Lung (tissue), 12 donors: ENCODE data around the gene ECHS1. TPM values are rescaled to one million over a fixed set of nuclear protein-coding genes. Genes with fewer than 3 reads are reported as not detected.

Experiments
- ATAC-seq: fragments of 200-7000 bp; cut with Tn5 transposase; one replicate; pipeline ENCODE4 v1.9.1; 2020; ENCODE audit warnings: moderate number of reproducible peaks; ENCODE audit not compliant: insufficient read depth, low FRiP score
- DNase-seq, 3 donors: peaks; one replicate each; pipeline ENCODE4 v3.0.0-alpha.2; 2013 to 2017
- H3K27ac ChIP-seq, 2 donors: one replicate each; pipeline ENCODE4 v1.5.1; 2013; ENCODE audit warnings: mild to moderate bottlenecking in 2 of 2, moderate library complexity in 2 of 2, control low read depth in 1 of 2, inconsistent platforms in 1 of 2, low read depth in 1 of 2, low read length in 1 of 2
- H3K27me3 ChIP-seq, 3 donors: one replicate each; pipeline ENCODE4 v1.5.1; 2013; ENCODE audit warnings: low read length in 2 of 3; ENCODE audit not compliant: control insufficient read depth in 3 of 3, insufficient read depth in 3 of 3
- H3K36me3 ChIP-seq, 4 donors: one replicate each; pipeline ENCODE4 v1.5.1; 2013; ENCODE audit warnings: low read length in 4 of 4, mild to moderate bottlenecking in 1 of 4, moderate library complexity in 1 of 4; ENCODE audit not compliant: control insufficient read depth in 4 of 4, insufficient read depth in 4 of 4
- H3K4me1 ChIP-seq, 5 donors: one replicate each; pipeline ENCODE4 v1.5.1; 2013; ENCODE audit warnings: low read length in 5 of 5, mild to moderate bottlenecking in 2 of 5, moderate library complexity in 1 of 5; ENCODE audit not compliant: control insufficient read depth in 5 of 5, insufficient read depth in 5 of 5
- H3K4me3 ChIP-seq: one replicate; pipeline ENCODE4 v1.5.1; 2013; ENCODE audit warnings: mild to moderate bottlenecking, control low read depth, moderate library complexity
- H3K9ac ChIP-seq, 2 donors: one replicate each; pipeline ENCODE4 v1.5.1; 2013; ENCODE audit warnings: low read length in 2 of 2, control low read depth in 1 of 2; ENCODE audit not compliant: insufficient read depth in 1 of 2
- H3K9me3 ChIP-seq, 4 donors: one replicate each; pipeline ENCODE4 v1.5.1; 2013; ENCODE audit warnings: low read length in 3 of 4, mild to moderate bottlenecking in 1 of 4, moderate library complexity in 1 of 4; ENCODE audit not compliant: control insufficient read depth in 4 of 4, insufficient read depth in 3 of 4
- CTCF ChIP-seq: IDR thresholded peaks from 2 replicates; pipeline ENCODE4 v1.5.1; 2012; ENCODE audit warnings: mild to moderate bottlenecking; ENCODE audit errors: control extremely low read depth, extremely low read depth
- WGBS, 2 donors: extraction: QIAGEN DNeasy Blood & Tissue Kit; methylation state at CpG; one replicate each; pipeline ENCODE4 v1.1.7; 2013; 5-methylcytosine and 5-hydroxymethylcytosine counted together
- polyA plus RNA-seq, 2 donors: library from polyadenylated mRNA; stranded (reverse); fragments of 200-250 nt; gene quantifications; one replicate each; pipeline ENCODE4 v1.2.1, GENCODE V29; 2013
- total RNA-seq, 2 donors: library from RNA; depleted of rRNA in 1 of 2; stranded (reverse); fragments of >200 nt in 1 of 2; gene quantifications; one replicate each; pipeline ENCODE4 v1.2.1, GENCODE V29; 2014 to 2021
- donor health status: control.
- donor health status: control.
- donor health status: Bipolar disorder and iron deficiency.
- donor health status: healthy.
- donor health status: DM: yes; HTN: yes; CAD: no.

The ECHS1 gene
- total and polyA plus RNA-seq, 4 donors: 44.5 to 83.9 (median 76.7) TPM

- H3K9me3 ChIP-seq: peaks cover 0 to 7% (median 0%) of the 10 kb centered on the region in 4 donors
- 92 to 94% methylated on average over 6 of the region's 6 CpGs for WGBS, 2 donors
- peaks cover 0 to 4% (median 0%) of the 10 kb centered on the region in 3 donors for H3K27me3 ChIP-seq
- DNase-seq (no peak), ATAC-seq (no peak)
- H3K27ac ChIP-seq: no peak overlapping the region
- H3K4me1 ChIP-seq: peaks cover 0 to 5% (median 0%) of the 10 kb centered on the region in 5 donors
- no peak for TF ChIP-seq CTCF
- H3K4me3 ChIP-seq: no peak overlapping the region
- no peak overlapping the region for H3K9ac ChIP-seq
- peaks cover 2 to 30% (median 7%) of the 10 kb centered on the region in 4 donors for H3K36me3 ChIP-seq
Measured at GRCh38 chr10:133420579-133420978, 47.4 kb upstream of the ECHS1 start.

DNA sequence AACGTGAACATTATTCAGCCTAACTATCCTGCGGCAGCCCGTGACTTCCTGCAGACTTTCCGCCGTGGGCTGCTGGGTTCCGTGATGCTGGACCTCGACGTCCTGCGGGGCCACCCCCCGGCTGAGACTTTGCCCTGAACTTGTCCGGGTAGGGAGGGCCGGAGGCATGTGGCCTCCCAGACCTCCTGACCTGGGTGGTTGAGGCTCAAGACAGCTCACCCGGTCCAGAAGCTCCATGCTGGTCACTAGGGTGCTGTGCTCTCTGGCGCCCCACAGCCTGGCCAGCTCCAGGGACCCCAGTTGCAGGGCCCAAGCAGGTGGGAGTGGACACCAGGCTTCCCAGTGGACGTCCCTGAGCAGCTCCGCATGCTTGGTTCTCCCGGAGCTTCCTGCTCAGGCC lies 46.9 kb upstream of the ECHS1 start:
- no peak for DNase-seq
- no peak overlapping the region for H3K4me3 ChIP-seq
- no peak overlapping the region for H3K9ac ChIP-seq
- whole genome bisulfite sequencing, 2 donors: 93 to 95% methylated on average over 17 of the region's 17 CpGs
- TF ChIP-seq CTCF: no peak
- peaks cover 0 to under 1% (median 0%) of the 10 kb centered on the region in 3 donors for H3K27me3 ChIP-seq
- peaks cover 0 to 5% (median 0%) of the 10 kb centered on the region in 5 donors for H3K4me1 ChIP-seq
- H3K9me3 ChIP-seq: peaks cover 0 to 7% (median 0%) of the 10 kb centered on the region in 4 donors
- peaks cover 2 to 30% (median 13%) of the 10 kb centered on the region in 4 donors for H3K36me3 ChIP-seq
- H3K27ac ChIP-seq: no peak overlapping the region
- ATAC-seq: no peak

DNA sequence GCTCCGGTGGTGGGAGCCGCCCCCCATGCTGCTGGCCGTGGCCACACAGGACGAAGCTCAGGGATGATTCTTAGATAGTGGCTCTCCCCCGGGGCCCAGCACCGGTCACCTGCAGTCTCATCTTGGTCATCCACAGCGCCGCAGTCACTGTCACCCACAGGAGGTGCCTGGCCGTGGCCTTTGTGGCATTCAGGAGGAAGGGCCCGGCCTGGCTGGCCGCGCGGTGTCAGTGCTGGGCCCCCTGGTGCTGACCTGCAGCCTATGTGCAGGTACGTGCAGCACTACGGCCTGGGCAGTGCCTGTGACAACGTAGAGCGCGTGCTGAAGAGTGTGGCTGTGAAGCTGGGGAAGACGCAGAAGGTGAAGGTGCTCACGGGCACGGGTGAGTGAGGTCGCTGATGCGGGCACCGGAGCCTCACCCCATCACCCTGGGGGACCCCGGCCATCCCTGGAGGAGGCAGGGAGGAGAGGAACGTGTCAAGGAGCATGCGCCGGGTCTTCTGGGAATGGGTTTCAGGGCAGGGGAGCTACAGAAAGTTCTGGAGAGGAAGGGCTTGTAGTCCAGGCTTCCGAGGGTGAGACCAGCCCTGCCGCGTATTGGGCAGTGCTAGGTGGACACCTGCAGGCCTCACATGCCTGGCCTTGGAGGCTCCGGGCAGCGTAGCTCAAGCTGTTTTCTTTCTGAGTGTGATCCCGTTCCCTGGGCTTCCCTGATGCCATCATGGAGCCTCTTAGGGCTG lies 46.2 kb upstream of the ECHS1 start:
- DNase-seq (no peak), ATAC-seq (no peak)
- no peak overlapping the region for H3K9ac ChIP-seq
- peaks cover 0 to 5% (median 0%) of the 10 kb centered on the region in 5 donors for H3K4me1 ChIP-seq
- H3K4me3 ChIP-seq: no peak overlapping the region
- H3K36me3 ChIP-seq: peaks cover 2 to 30% (median 13%) of the 10 kb centered on the region in 4 donors
- TF ChIP-seq CTCF: no peak
- no peak overlapping the region for H3K27ac ChIP-seq
- no peaks in the 10 kb centered on the region for H3K27me3 ChIP-seq
- 94 to 95% methylated on average over 34 of the region's 34 CpGs for WGBS, 2 donors
- peaks cover 0 to 7% (median 0%) of the 10 kb centered on the region in 4 donors for H3K9me3 ChIP-seq
